ENCODE measurements around the gene EFR3B.

EFR3B gene

DNA sequence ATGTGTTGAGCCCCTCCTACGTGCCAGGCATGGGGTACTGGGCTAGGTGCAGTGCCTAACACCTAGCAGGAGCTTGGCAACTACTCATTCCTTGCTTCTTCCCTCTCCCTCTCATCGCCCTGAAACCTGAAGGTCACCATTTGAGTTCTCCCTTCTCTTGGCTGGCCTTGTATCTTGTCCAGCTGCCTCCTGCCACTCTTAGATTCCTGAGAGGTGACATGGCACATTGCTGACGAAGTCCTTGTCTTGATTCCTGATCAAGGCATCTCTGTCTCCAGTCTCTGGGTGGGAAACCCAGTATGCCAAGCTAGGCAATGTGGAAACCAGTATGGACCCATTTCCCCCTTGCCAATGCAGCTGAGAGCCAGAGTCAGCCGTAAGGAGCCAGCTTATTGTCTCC lies 9.0 kb upstream of the EFR3B start:
- DNase-seq (ENCODE audit: extremely low spot score) = no peak
- TF ChIP-seq, protein P1, sequence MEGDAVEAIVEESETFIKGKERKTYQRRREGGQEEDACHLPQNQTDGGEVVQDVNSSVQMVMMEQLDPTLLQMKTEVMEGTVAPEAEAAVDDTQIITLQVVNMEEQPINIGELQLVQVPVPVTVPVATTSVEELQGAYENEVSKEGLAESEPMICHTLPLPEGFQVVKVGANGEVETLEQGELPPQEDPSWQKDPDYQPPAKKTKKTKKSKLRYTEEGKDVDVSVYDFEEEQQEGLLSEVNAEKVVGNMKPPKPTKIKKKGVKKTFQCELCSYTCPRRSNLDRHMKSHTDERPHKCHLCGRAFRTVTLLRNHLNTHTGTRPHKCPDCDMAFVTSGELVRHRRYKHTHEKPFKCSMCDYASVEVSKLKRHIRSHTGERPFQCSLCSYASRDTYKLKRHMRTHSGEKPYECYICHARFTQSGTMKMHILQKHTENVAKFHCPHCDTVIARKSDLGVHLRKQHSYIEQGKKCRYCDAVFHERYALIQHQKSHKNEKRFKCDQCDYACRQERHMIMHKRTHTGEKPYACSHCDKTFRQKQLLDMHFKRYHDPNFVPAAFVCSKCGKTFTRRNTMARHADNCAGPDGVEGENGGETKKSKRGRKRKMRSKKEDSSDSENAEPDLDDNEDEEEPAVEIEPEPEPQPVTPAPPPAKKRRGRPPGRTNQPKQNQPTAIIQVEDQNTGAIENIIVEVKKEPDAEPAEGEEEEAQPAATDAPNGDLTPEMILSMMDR (IDR thresholded peaks at IDR 0.05; ENCODE audit: control extremely low read depth, extremely low read depth, low read depth, missing control alignments) = no peak
- ChIA-PET CTCF (interaction anchor here (0.7 to 2.0 kb wide), 2 partner anchors 9 to 58 kb away, joined by 3 to 6 read pairs; partner anchors contain the start of gene EFR3B), POLR2A (no interaction called here)

GRCh38 chr2:25034081-25034480 lies 7.8 kb upstream of the EFR3B start:
- ChIA-PET POLR2A (no interaction called here), CTCF (no interaction called here)
- TF ChIP-seq, protein P1 (IDR thresholded peaks at IDR 0.05; ENCODE audit: control extremely low read depth, extremely low read depth, low read depth, missing control alignments) = no peak
- no peak for DNase-seq (ENCODE audit: extremely low spot score)

- POLR2A ChIA-PET = no interaction called here
- CTCF ChIA-PET = interaction anchor here (0.9 to 1.5 kb wide), 2 partner anchors 19 to 60 kb away, joined by 3 to 4 read pairs; no protein-coding TSS in a partner anchor
- TF ChIP-seq, protein P1 (IDR thresholded peaks at IDR 0.05; ENCODE audit: control extremely low read depth, extremely low read depth, low read depth, missing control alignments) = no peak
- no peak for DNase-seq (ENCODE audit: extremely low spot score)
Measured at GRCh38 chr2:25035537-25036220, 6.2 kb upstream of the EFR3B start.

- TF ChIP-seq, protein P1 (IDR thresholded peaks at IDR 0.05; ENCODE audit: control extremely low read depth, extremely low read depth, low read depth, missing control alignments) = no peak
- DNase-seq (ENCODE audit: extremely low spot score) = no peak
- ChIA-PET POLR2A (no interaction called here), CTCF (interaction anchor here (0.9 to 1.5 kb wide), 4 partner anchors 14 to 61 kb away, joined by 3 to 4 read pairs (median 4); no protein-coding TSS in a partner anchor)
Measured at GRCh38 chr2:25036221-25036559, 5.7 kb upstream of the EFR3B start.

DNA sequence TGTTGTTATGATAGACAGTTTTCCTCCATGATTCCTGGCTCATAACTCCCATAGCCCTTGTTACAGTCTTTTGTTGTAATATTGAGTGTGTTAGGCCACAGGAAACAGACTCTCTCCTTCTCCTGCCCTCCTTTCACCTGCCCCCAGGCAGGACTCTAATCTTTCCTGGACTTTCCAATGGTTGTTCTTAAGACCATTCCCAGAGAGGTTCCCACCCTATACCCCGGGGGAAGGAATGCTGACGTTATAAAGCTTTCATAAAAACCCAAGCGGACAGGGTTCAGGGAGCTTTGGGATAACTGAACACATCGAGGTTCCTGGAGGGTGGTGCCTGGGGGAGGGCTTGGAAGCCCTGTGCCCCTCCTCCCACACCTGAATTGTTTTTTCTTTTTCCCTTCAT lies 2.8 kb upstream of the EFR3B start:
- no peak for DNase-seq (ENCODE audit: extremely low spot score)
- ChIA-PET CTCF (no interaction called here), POLR2A (no interaction called here)
- TF ChIP-seq, protein P1 (IDR thresholded peaks at IDR 0.05; ENCODE audit: control extremely low read depth, extremely low read depth, low read depth, missing control alignments) = no peak

DNA sequence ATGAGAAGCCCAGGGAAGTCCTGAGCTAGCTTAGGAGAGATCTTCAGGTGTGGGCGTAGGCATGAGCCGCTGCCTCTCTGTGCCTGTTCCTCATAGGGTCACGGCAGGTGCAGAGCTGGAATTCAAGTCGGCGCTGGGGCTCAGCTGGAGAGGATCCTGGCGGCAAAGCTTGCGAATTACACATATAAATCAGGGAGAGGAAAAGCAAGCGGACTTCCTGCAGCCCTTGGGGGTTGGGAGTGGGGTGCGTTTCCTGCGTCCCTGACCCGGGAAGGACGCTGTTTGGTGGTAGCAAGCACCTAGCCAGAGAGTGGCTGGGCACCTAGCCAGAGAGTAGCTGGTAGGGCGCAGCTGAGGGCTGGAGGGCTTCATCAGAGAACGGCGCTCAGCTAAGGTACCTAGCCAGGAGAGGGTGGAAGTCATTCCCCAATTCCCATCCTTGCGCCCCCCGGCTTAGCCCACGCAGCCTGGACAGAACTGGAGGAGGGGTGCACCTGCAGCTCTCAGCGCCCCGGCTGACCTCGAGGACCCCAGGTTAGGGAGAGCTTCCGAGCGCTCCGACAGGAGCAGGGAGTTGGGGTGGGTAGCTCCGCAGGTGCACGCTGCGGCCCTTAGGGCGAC lies 459 bp upstream of the EFR3B start:
- CTCF ChIA-PET = interaction anchor here (1.0 to 1.6 kb wide), 3 partner anchors 9 to 66 kb away, joined by 3 to 6 read pairs (median 5); no protein-coding TSS in a partner anchor
- TF ChIP-seq, protein P1 (IDR thresholded peaks at IDR 0.05; ENCODE audit: control extremely low read depth, extremely low read depth, low read depth, missing control alignments) = no peak
- POLR2A ChIA-PET = interaction anchor here (0.5 to 0.7 kb wide), 2 partner anchors 39 to 643 kb away, joined by 3 to 13 read pairs; no protein-coding TSS in a partner anchor
- no peak for DNase-seq (ENCODE audit: extremely low spot score)

Data from GM10248 (cell line).